Esophagus muscularis mucosa (tissue), 3 donors: ENCODE data around the gene MRC1.

Experiments used
- POLR2A ChIP-seq: fragments of 450-650 bp; IDR thresholded peaks from one replicate; pipeline ENCODE4 v1.6.1; 2017; ENCODE audit warnings: antibody characterized with exemption, moderate library complexity, mild to moderate bottlenecking, low read depth
- POLR2AphosphoS5 ChIP-seq, 2 donors: sonication (generic); formaldehyde crosslinking; IDR thresholded peaks; one replicate each; pipeline ENCODE4 v1.6.1; 2017; ENCODE audit warnings: antibody characterized with exemption in 2 of 2
- TF ChIP-seq, protein P1 (sequence below), 3 experiments: fragments of 200-600 bp in 2 of 3; fragments of 450-650 bp in 1 of 3; sonication (generic) in 2 of 3; IDR thresholded peaks; one replicate each; pipeline ENCODE4 v1.5.1; 2017 to 2019; ENCODE audit warnings: antibody characterized with exemption in 3 of 3, mild to moderate bottlenecking in 2 of 3, moderate library complexity in 1 of 3

DNA sequence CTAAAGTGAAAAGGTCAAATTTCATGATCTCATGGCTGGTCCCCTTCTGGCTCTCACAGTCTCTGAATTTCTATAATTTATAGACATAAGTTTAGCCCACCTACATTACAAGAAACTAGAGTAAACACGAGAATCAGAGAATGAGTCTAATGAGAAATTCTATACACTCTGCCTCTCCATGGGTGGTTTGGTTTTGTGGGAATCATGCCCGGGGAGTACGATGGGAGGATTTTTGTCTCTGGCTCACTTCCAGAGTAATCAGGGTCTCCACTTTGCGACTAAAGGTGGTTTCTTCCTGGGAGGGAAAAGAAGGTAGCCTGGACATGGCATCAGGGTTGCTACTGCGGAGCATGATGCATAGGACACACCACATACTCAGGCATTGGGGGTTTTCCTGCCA lies 69.7 kb downstream of the MRC1 start:
- TF ChIP-seq, protein P1, sequence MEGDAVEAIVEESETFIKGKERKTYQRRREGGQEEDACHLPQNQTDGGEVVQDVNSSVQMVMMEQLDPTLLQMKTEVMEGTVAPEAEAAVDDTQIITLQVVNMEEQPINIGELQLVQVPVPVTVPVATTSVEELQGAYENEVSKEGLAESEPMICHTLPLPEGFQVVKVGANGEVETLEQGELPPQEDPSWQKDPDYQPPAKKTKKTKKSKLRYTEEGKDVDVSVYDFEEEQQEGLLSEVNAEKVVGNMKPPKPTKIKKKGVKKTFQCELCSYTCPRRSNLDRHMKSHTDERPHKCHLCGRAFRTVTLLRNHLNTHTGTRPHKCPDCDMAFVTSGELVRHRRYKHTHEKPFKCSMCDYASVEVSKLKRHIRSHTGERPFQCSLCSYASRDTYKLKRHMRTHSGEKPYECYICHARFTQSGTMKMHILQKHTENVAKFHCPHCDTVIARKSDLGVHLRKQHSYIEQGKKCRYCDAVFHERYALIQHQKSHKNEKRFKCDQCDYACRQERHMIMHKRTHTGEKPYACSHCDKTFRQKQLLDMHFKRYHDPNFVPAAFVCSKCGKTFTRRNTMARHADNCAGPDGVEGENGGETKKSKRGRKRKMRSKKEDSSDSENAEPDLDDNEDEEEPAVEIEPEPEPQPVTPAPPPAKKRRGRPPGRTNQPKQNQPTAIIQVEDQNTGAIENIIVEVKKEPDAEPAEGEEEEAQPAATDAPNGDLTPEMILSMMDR (IDR thresholded peaks at IDR 0.05) = no peak
- TF ChIP-seq POLR2A (no peak), POLR2AphosphoS5 (IDR thresholded peaks at IDR 0.05) (no peak)
